ENCODE measurements around the gene SLC26A11. TPM values are rescaled to one million over a fixed set of nuclear protein-coding genes. Genes with fewer than 3 reads are reported as not detected.

SLC26A11 gene
- total RNA-seq, 4 donors from 2014 or later = 25.1 to 65.3 (median 31.7) TPM

DNA sequence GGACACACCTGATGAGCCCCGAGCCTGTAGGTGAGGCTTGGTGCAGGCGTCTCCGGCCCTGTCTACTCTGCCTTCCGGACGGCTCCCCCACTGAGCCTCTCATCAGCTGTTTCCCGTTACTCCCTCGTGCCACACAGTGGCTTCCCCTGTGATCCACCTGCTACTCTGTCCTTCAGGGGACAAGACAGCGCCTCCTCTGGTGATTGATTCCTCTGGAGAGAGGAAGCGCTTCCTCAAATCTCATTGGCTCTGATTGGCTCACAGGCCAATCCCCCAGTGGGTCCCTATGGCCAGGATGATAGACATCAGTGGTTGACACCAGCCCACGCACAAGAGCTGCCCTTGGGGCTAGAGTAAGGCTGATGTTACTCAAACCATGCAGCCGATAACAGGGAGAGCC lies 64.4 kb downstream of the SLC26A11 start:
- intact Hi-C loops (cut with DNase I) = no loop called here
- Histone ChIP-seq H3K4me1 (peaks cover 9 to 11% of the 10 kb centered on the region in 2 donors), H3K9me3 (no peaks in the 10 kb centered on the region), H3K4me3 (replicated peaks in 1 of 3) (no peak overlapping the region), H3K27ac (no peak overlapping the region), H3K27me3 (no peaks in the 10 kb centered on the region), H3K36me3 (peaks cover 17 to 22% of the 10 kb centered on the region in 2 donors)
- no peak for DNase-seq
- 93 to 94% methylated on average over 10 to 11 of the region's 11 CpGs for WGBS, 2 donors
- TF ChIP-seq, protein P1, sequence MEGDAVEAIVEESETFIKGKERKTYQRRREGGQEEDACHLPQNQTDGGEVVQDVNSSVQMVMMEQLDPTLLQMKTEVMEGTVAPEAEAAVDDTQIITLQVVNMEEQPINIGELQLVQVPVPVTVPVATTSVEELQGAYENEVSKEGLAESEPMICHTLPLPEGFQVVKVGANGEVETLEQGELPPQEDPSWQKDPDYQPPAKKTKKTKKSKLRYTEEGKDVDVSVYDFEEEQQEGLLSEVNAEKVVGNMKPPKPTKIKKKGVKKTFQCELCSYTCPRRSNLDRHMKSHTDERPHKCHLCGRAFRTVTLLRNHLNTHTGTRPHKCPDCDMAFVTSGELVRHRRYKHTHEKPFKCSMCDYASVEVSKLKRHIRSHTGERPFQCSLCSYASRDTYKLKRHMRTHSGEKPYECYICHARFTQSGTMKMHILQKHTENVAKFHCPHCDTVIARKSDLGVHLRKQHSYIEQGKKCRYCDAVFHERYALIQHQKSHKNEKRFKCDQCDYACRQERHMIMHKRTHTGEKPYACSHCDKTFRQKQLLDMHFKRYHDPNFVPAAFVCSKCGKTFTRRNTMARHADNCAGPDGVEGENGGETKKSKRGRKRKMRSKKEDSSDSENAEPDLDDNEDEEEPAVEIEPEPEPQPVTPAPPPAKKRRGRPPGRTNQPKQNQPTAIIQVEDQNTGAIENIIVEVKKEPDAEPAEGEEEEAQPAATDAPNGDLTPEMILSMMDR (IDR thresholded peaks at IDR 0.05) = no peak
- TF ChIP-seq POLR2A (IDR thresholded peaks at IDR 0.05) = no peak

DNA sequence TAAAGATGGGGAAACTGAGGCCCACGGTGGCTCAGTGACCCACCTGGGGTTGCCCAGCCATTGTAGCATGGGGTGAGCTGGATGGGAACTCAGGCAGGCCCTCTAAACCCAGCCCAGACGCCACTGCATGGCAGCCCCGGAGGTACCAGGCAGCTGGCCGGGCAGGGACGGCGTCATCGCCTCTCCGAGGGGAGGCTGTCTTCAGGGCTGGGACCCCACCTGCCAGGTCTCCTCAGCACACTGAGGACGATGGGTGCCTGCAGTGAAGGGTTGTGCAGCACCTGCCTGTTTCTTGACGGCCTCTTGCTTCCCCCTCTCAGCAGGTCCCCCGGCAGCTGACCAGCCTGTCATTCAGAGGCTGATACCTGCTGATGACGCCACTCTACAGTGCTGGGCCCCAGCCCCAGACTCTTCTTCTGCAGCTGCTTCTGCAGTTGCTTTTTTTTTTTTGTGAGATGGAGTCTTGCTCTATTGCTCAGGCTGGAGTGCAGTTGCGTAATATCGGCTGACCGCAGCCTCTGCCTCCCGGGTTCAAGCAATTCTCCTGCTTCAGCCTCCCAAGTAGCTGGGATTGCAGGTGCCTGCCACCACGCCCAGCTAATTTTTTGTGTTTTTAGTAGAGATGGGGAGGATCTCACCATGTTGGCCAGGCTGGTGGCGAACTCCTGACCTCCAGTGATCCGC lies 65.2 kb downstream of the SLC26A11 start:
- TF ChIP-seq, protein P1 (IDR thresholded peaks at IDR 0.05) = no peak
- TF ChIP-seq POLR2A (IDR thresholded peaks at IDR 0.05) = no peak

DNA sequence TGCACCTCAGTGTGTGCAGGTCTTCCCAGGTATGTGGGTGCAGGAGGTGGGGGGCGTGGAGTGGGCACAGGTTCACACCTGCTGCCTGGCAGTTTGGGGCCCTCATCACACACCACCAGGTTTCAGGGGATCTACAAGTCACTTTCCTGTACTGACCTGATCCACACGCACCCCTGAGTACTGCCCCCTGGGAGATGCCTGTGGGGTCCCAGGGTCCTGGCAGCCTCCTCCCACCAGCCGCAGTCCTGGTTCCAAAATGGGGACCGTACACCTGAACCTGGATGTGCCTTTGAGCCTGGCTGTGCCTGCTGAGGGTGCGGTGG lies 66.4 kb downstream of the SLC26A11 start:
- H3K36me3 ChIP-seq = peaks cover 37 to 41% of the 10 kb centered on the region in 2 donors
- H3K4me3 ChIP-seq (replicated peaks in 1 of 3) = no peak overlapping the region
- intact Hi-C loops (cut with DNase I) = no loop called here
- H3K9me3 ChIP-seq = no peaks in the 10 kb centered on the region
- H3K27me3 ChIP-seq = no peaks in the 10 kb centered on the region
- no peaks in the 10 kb centered on the region for H3K4me1 ChIP-seq
- WGBS, 2 donors = 96 to 100% methylated on average over 4 to 5 of the region's 5 CpGs
- DNase-seq = no peak
- TF ChIP-seq POLR2A (IDR thresholded peaks at IDR 0.05) = no peak
- TF ChIP-seq, protein P1 (IDR thresholded peaks at IDR 0.05) = no peak
- no peak overlapping the region for H3K27ac ChIP-seq

More for the DNA sequence above, 65.2 kb downstream of the SLC26A11 start:
- H3K27ac ChIP-seq = no peak overlapping the region
- H3K9me3 ChIP-seq = no peaks in the 10 kb centered on the region
- H3K36me3 ChIP-seq = peaks cover 25 to 29% of the 10 kb centered on the region in 2 donors
- no peak overlapping the region for H3K4me3 ChIP-seq (replicated peaks in 1 of 3)
- intact Hi-C loops (cut with DNase I) = no loop called here
- H3K27me3 ChIP-seq = no peaks in the 10 kb centered on the region
- DNase-seq = no peak
- peaks cover 2 to 3% of the 10 kb centered on the region in 2 donors for H3K4me1 ChIP-seq
- WGBS, 2 donors = 95% methylated on average over 13 to 14 of the region's 19 CpGs

DNA sequence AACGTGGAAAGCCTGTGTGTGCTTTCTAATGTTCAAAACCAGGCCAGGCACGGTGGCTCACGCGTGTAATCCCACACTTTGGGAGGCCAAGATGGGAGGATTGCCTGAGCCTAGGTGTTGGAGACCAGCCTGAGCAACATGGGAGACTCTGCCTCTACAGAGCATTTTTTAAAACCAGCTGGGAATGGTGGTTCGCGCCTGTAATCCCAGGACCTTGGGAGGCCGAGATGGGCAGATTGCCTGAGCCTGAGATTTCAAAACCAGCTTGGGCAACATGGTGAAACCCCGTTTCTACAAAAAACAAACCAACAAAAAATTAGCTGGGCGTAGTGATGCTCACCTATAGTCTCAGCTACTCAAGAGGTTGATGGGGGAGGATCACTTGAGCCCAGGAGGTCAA lies 66.8 kb downstream of the SLC26A11 start:
- H3K36me3 ChIP-seq = peaks cover 41 to 46% of the 10 kb centered on the region in 2 donors
- H3K4me1 ChIP-seq = no peaks in the 10 kb centered on the region
- H3K27me3 ChIP-seq = no peaks in the 10 kb centered on the region
- intact Hi-C loops (cut with DNase I) = no loop called here
- TF ChIP-seq, protein P1 (IDR thresholded peaks at IDR 0.05) = no peak
- TF ChIP-seq POLR2A (IDR thresholded peaks at IDR 0.05) = no peak
- H3K4me3 ChIP-seq (replicated peaks in 1 of 3) = no peak overlapping the region
- no peak for DNase-seq
- H3K9me3 ChIP-seq = no peaks in the 10 kb centered on the region
- H3K27ac ChIP-seq = no peak overlapping the region
- 93 to 97% methylated on average over 9 of the region's 9 CpGs for WGBS, 2 donors

DNA sequence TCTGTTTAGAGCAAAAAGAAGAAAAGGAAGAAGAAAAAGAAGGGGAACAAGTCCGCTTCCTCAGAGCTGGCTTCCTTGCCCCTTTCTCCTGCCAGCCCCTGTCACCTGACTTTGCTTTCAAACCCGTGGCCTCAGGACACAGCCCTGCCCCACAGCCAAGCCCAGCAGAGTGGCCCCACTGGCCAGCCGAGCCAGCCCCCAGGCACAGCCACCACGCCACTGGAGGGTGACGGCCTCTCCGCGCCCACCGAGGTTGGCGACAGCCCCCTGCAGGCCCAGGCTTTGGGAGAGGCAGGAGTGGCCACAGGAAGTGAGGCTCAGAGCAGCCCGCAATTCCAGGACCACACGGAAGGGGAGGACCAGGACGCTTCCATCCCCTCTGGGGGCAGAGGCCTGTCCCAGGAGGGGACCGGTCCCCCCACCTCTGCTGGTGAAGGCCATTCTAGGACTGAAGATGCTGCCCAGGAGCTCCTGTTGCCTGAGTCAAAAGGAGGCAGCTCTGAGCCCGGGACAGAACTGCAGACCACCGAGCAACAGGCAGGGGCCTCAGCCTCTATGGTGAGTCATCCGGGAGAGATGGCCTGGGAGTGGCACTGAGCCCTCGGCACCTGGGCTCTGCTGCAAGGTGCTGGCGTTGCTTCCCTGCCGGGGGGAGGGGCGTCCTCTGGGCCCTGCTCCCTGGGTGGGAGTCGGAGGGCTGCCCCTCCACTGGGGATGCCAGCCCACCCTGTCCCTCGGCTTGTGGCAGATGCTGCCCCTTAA lies 67.8 kb downstream of the SLC26A11 start:
- intact Hi-C loops (cut with DNase I) = no loop called here

More for the DNA sequence above, 67.8 kb downstream of the SLC26A11 start:
- 81% methylated on average over 8 to 11 of the region's 22 CpGs for WGBS, 2 donors
- no peak for TF ChIP-seq POLR2A (IDR thresholded peaks at IDR 0.05)
- TF ChIP-seq, protein P1 (IDR thresholded peaks at IDR 0.05) = no peak
- Histone ChIP-seq H3K4me3 (replicated peaks in 1 of 3) (no peak overlapping the region), H3K9me3 (no peaks in the 10 kb centered on the region), H3K27me3 (no peaks in the 10 kb centered on the region), H3K4me1 (no peaks in the 10 kb centered on the region), H3K27ac (no peak overlapping the region), H3K36me3 (peaks cover 49 to 54% of the 10 kb centered on the region in 2 donors)
- DNase-seq = no peak

Data from thyroid gland (tissue), 4 donors.